Measurements from ENCODE around the gene FDPS.

GRCh38 chr1:155319536-155319935, 10.9 kb downstream of the FDPS start:
- TF ChIP-seq ZNF76 (tag by site-specific recombination; IDR thresholded peaks at IDR 0.05; ENCODE audit: borderline replicate concordance, low read depth) (no peak), ZNF248 (tag by site-specific recombination; IDR thresholded peaks at IDR 0.05) (no peak), CTCF (tag by site-specific recombination; IDR thresholded peaks at IDR 0.05) (no peak), ZNF335 (tag by site-specific recombination; conservative IDR thresholded peaks at IDR 0.05) (no peak)

Data from HEK293 (cell line).